Colonic mucosa (tissue), 4 donors: ENCODE results near the gene HBS1L. TPM values are rescaled to one million over a fixed set of nuclear protein-coding genes. Genes with fewer than 3 reads are reported as not detected.

Experiments used
- DNase-seq: peaks from one replicate; pipeline ENCODE4 v3.0.0-alpha.2; 2020
- H3K27ac ChIP-seq: fragments of 200-600 bp; one replicate; pipeline ENCODE4 v1.8.0; 2021
- H3K27me3 ChIP-seq: fragments of 200-600 bp; one replicate; pipeline ENCODE4 v1.8.0; 2021
- H3K36me3 ChIP-seq: fragments of 200-600 bp; one replicate; pipeline ENCODE4 v1.8.0; 2021
- H3K4me1 ChIP-seq: fragments of 200-600 bp; one replicate; pipeline ENCODE4 v1.8.0; 2021; ENCODE audit warnings: mild to moderate bottlenecking
- H3K4me3 ChIP-seq: fragments of 200-600 bp; one replicate; pipeline ENCODE4 v1.8.0; 2021
- H3K9ac ChIP-seq, 2 donors: one replicate each; pipeline ENCODE4 v1.7.0; 2013; ENCODE audit warnings: control low read depth in 2 of 2, low read depth in 2 of 2, low read length in 2 of 2
- H3K9me3 ChIP-seq: fragments of 200-600 bp; one replicate; pipeline ENCODE4 v1.8.0; 2021
- intact Hi-C: fragments of 100-400 bp; cut with DNase I; formaldehyde crosslinking; loops from one replicate; pipeline ENCODE4 v1.14.1; 2022
- microRNA-seq: library from miRNA; unstranded; fragments of <30 nt; microRNA quantifications from one replicate; pipeline ENCODE4, GENCODE V29; 2019
- total RNA-seq, 2 donors: library from RNA; stranded (reverse); fragmentation: NEBNext Ultra II Directional in 1 of 2; extraction: Animal tissue kit (Norgen Biotek cat#: 25700) in 1 of 2; gene quantifications; one replicate each; pipeline ENCODE4 v1.2.1, GENCODE V29; 2021
- TF ChIP-seq, protein P1 (sequence below): fragments of 200-600 bp; IDR thresholded peaks from one replicate; pipeline ENCODE4 v1.8.0; 2022; ENCODE audit warnings: antibody characterized with exemption, mild to moderate bottlenecking
- donor health status: healthy.
- donor health status: DM: no; HTN: no; CAD: no.
- donor health status: DM: no; HTN: no; CAD: no.

The HBS1L gene
- total RNA-seq, 2 donors from 2014 or later = 58.1 to 59.7 TPM

DNA sequence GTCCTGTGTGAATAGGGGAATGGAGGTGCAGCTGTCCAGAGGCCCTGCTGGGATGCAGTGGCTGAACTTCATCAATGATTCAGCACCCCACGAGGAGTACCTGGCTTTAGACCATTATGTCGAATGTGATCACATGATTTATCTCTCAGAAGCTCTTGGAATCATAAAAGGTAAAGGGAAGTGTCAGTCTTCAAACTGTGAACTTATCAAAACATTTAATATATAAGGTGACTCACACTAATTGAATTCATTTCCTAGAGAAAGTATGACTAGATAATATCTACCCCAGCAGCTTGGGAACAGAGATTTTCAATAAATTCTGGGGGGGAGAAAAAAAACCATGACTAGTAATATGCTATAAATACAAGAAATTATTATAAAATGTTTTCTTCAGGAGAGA is 134.2 kb downstream of the HBS1L start:
- no peak for DNase-seq
- intact Hi-C loops = no loop called here
- H3K4me3 ChIP-seq = no peak overlapping the region
- H3K27me3 ChIP-seq = no peaks in the 10 kb centered on the region
- H3K9ac ChIP-seq = no peak overlapping the region
- TF ChIP-seq, protein P1, sequence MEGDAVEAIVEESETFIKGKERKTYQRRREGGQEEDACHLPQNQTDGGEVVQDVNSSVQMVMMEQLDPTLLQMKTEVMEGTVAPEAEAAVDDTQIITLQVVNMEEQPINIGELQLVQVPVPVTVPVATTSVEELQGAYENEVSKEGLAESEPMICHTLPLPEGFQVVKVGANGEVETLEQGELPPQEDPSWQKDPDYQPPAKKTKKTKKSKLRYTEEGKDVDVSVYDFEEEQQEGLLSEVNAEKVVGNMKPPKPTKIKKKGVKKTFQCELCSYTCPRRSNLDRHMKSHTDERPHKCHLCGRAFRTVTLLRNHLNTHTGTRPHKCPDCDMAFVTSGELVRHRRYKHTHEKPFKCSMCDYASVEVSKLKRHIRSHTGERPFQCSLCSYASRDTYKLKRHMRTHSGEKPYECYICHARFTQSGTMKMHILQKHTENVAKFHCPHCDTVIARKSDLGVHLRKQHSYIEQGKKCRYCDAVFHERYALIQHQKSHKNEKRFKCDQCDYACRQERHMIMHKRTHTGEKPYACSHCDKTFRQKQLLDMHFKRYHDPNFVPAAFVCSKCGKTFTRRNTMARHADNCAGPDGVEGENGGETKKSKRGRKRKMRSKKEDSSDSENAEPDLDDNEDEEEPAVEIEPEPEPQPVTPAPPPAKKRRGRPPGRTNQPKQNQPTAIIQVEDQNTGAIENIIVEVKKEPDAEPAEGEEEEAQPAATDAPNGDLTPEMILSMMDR = no peak
- no peaks in the 10 kb centered on the region for H3K36me3 ChIP-seq
- no peaks in the 10 kb centered on the region for H3K4me1 ChIP-seq
- no peak overlapping the region for H3K27ac ChIP-seq
- H3K9me3 ChIP-seq = no peaks in the 10 kb centered on the region

DNA sequence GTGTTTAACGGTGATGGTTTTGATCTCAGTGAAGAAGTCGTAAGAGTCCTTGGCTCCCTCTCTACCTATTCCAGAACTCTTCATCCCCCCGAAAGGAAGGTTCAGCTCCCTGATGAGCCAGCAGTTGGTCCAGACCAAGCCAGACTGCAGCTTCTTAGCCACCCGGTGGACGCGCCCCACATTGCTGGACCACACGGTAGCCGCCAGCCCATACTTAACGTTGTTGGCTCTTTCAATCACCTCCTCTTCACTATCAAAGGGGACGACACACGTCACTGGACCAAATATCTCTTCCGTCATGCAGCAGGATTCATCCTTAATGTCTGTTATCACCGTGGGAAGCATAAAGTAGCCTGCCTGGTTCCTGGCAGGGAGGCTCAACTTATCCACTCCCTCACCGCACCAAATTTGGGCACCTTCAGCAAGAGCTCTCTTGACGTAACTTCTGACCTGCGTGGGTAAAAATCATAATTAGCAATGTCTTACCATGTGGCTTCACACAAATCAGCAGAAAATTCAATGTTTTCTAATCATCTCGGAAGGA is 136.1 kb downstream of the HBS1L start:
- no peak for DNase-seq
- H3K4me1 ChIP-seq = no peaks in the 10 kb centered on the region
- intact Hi-C loops = no loop called here
- H3K9ac ChIP-seq = no peak overlapping the region
- H3K27me3 ChIP-seq = no peaks in the 10 kb centered on the region
- H3K27ac ChIP-seq = no peak overlapping the region
- TF ChIP-seq, protein P1 = no peak
- no peaks in the 10 kb centered on the region for H3K9me3 ChIP-seq
- no peak overlapping the region for H3K4me3 ChIP-seq
- no peaks in the 10 kb centered on the region for H3K36me3 ChIP-seq

DNA sequence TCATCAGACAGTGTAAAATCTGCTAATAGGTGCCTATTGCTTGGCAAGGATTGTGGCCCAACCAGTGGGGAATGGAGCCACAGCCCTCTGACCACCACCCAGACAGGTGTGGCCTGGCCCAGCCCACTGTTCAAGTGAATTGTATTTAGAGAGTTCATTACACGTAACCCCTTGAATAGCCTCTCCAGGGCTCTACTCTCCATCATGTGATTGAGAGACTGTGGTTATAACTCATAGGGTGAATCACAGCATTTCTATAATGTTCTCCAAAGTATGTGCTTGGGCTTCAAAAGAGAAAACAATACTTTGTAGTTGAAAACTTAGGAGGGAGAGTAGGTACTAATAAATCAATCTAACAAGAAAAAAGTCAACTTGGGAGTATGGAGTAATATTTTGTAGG is 143.1 kb downstream of the HBS1L start:
- H3K27ac ChIP-seq = no peak overlapping the region

DNA sequence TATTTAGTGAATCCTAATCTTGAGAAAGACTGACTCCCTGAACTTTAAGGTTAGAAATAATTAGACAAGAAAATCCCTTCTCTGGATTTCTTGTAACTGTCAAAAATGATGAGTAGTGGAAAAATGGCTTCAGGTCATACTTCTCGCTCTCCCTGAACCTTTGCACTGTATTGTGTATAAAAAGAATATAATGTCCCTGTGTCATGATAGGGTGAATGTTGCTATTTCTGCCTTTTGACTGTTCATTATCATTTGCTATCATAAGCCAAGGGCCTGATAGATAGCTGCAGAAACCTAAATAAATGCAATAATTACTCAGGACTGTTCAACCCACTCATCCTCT is 144.1 kb downstream of the HBS1L start:
- Histone ChIP-seq H3K9me3 (no peaks in the 10 kb centered on the region), H3K4me3 (no peak overlapping the region), H3K27me3 (no peaks in the 10 kb centered on the region), H3K9ac (no peak overlapping the region), H3K4me1 (no peaks in the 10 kb centered on the region), H3K27ac (no peak overlapping the region), H3K36me3 (no peaks in the 10 kb centered on the region)
- DNase-seq = no peak
- TF ChIP-seq, protein P1 = no peak
- intact Hi-C loops = no loop called here

More for the DNA sequence above, 143.1 kb downstream of the HBS1L start:
- intact Hi-C loops = no loop called here
- Histone ChIP-seq H3K9me3 (no peaks in the 10 kb centered on the region), H3K4me3 (no peak overlapping the region), H3K36me3 (no peaks in the 10 kb centered on the region), H3K4me1 (no peaks in the 10 kb centered on the region), H3K27me3 (no peaks in the 10 kb centered on the region), H3K9ac (no peak overlapping the region)
- TF ChIP-seq, protein P1 = no peak
- DNase-seq = no peak

Small RNAs within 50 kb of the gene (microRNA-seq; reads per million reads assigned to microRNA genes)
- gene MIR3662 = not detected

Other genes starting within 250 kb of the HBS1L start
- gene ALDH8A1, start 104.7 kb downstream of the HBS1L start, total RNA-seq = under 1 TPM; 0.53 to 0.64 TPM
- 10 to 100 TPM; 67.2 to 78.0 TPM for gene MYB, start 126.5 kb upstream of the HBS1L start, total RNA-seq